ENCODE measurements around the gene TNFRSF1A. TPM values are rescaled to one million over a fixed set of nuclear protein-coding genes. Genes with fewer than 3 reads are reported as not detected.

TNFRSF1A gene
- total RNA-seq, 1 donor from 2014 or later, result 70.4 TPM

GRCh38 chr12:6326316-6327228 lies 15.3 kb downstream of the TNFRSF1A start:
- H3K36me3 Mint-ChIP-seq, result peaks cover 13% of the 10 kb centered on the region
- no peak for TF ChIP-seq CTCF (IDR thresholded peaks at IDR 0.05; ENCODE audit: unreplicated experiment)
- peak overlapping the region; percentile 66 for H3K27ac Mint-ChIP-seq
- no peak overlapping the region for H3K4me3 Mint-ChIP-seq
- H3K27me3 Mint-ChIP-seq (ENCODE audit: low read depth), result no peaks in the 10 kb centered on the region
- no peak for DNase-seq (ENCODE audit: low spot score in 2 of 2, unreplicated experiment in 2 of 2)
- no peaks in the 10 kb centered on the region for H3K9me3 Mint-ChIP-seq
- H3K4me1 Mint-ChIP-seq, result peaks cover 24% of the 10 kb centered on the region

- TF ChIP-seq CTCF (IDR thresholded peaks at IDR 0.05; ENCODE audit: unreplicated experiment), result no peak
- Mint-ChIP-seq H3K4me1 (peaks cover 24% of the 10 kb centered on the region), H3K27me3 (ENCODE audit: low read depth) (no peaks in the 10 kb centered on the region), H3K27ac (peak overlapping the region; percentile 71), H3K4me3 (no peak overlapping the region), H3K9me3 (no peaks in the 10 kb centered on the region), H3K36me3 (peaks cover 3% of the 10 kb centered on the region)
- DNase-seq (ENCODE audit: low spot score in 2 of 2, unreplicated experiment in 2 of 2), result no peak
Measured at GRCh38 chr12:6324936-6325750, 16.7 kb downstream of the TNFRSF1A start.

- H3K27ac Mint-ChIP-seq, result peak overlapping the region; percentile 92
- DNase-seq (ENCODE audit: low spot score in 2 of 2, unreplicated experiment in 2 of 2), result no peak
- H3K4me1 Mint-ChIP-seq, result peaks cover 24% of the 10 kb centered on the region
Measured at GRCh38 chr12:6323995-6324711, 17.7 kb downstream of the TNFRSF1A start.

GRCh38 chr12:6323340-6323994 lies 18.4 kb downstream of the TNFRSF1A start:
- Mint-ChIP-seq H3K9me3 (no peaks in the 10 kb centered on the region), H3K36me3 (peaks cover 2% of the 10 kb centered on the region), H3K27ac (peak overlapping the region; percentile 92), H3K4me1 (peaks cover 24% of the 10 kb centered on the region), H3K27me3 (ENCODE audit: low read depth) (no peaks in the 10 kb centered on the region), H3K4me3 (peak overlapping the region; percentile 41)
- no peak for DNase-seq (ENCODE audit: low spot score in 2 of 2, unreplicated experiment in 2 of 2)
- TF ChIP-seq CTCF (IDR thresholded peaks at IDR 0.05; ENCODE audit: unreplicated experiment), result peak; percentile 19

More at GRCh38 chr12:6323995-6324711, 17.7 kb downstream of the TNFRSF1A start:
- peak overlapping the region; percentile 41 for H3K4me3 Mint-ChIP-seq
- no peak for TF ChIP-seq CTCF (IDR thresholded peaks at IDR 0.05; ENCODE audit: unreplicated experiment)
- no peaks in the 10 kb centered on the region for H3K27me3 Mint-ChIP-seq (ENCODE audit: low read depth)
- H3K36me3 Mint-ChIP-seq, result peaks cover 2% of the 10 kb centered on the region
- no peaks in the 10 kb centered on the region for H3K9me3 Mint-ChIP-seq

- Mint-ChIP-seq H3K4me1 (peaks cover 24% of the 10 kb centered on the region), H3K9me3 (no peaks in the 10 kb centered on the region), H3K27me3 (ENCODE audit: low read depth) (no peaks in the 10 kb centered on the region), H3K4me3 (no peak overlapping the region), H3K36me3 (peaks cover 2% of the 10 kb centered on the region), H3K27ac (peak overlapping the region; percentile 92)
- no peak for DNase-seq (ENCODE audit: low spot score in 2 of 2, unreplicated experiment in 2 of 2)
- TF ChIP-seq CTCF (IDR thresholded peaks at IDR 0.05; ENCODE audit: unreplicated experiment), result no peak
Measured at GRCh38 chr12:6322969-6323339, 18.9 kb downstream of the TNFRSF1A start.

Data from mesothelial cell of epicardium (in vitro differentiated cells).